Hepatocyte (in vitro differentiated cells): Measurements from ENCODE around the gene MYO5A. TPM values are rescaled to one million over a fixed set of nuclear protein-coding genes. Genes with fewer than 3 reads are reported as not detected.

Source experiments
- DNase-seq: peaks from one replicate; pipeline ENCODE4 v3.0.0-alpha.2; 2016; ENCODE audit warnings: low spot score
- H2AFZ ChIP-seq: fragments of 200-600 bp; sonication (generic); 2 replicates; pipeline ENCODE4 v1.6.0; 2016; ENCODE audit warnings: antibody characterized with exemption, mild to moderate bottlenecking
- H3K27ac ChIP-seq: fragments of 200-600 bp; sonication (generic); 2 replicates; pipeline ENCODE4 v1.5.1; 2016; ENCODE audit warnings: mild to moderate bottlenecking
- H3K27me3 ChIP-seq: fragments of 200-600 bp; sonication (generic); 2 replicates; pipeline ENCODE4 v1.6.1; 2016
- H3K36me3 ChIP-seq: fragments of 200-600 bp; sonication (generic); replicated peaks from 2 replicates; pipeline ENCODE4 v1.5.1; 2016; ENCODE audit warnings: low read depth; ENCODE audit not compliant: insufficient read depth
- H3K4me1 ChIP-seq: fragments of 200-600 bp; sonication (generic); 2 replicates; pipeline ENCODE4 v1.5.1; 2016; ENCODE audit warnings: mild to moderate bottlenecking, moderate library complexity; ENCODE audit not compliant: insufficient read depth
- H3K4me2 ChIP-seq: fragments of 200-600 bp; sonication (generic); 2 replicates; pipeline ENCODE4 v1.6.0; 2016
- H3K4me3 ChIP-seq: fragments of 200-600 bp; sonication (generic); 2 replicates; pipeline ENCODE4 v1.5.1; 2016; ENCODE audit warnings: mild to moderate bottlenecking
- H3K79me2 ChIP-seq: fragments of 200-600 bp; sonication (generic); 2 replicates; pipeline ENCODE4 v1.6.0; 2017; ENCODE audit warnings: mild to moderate bottlenecking
- H3K9me2 ChIP-seq: fragments of 200-600 bp; sonication (generic); replicated peaks from 2 replicates; pipeline ENCODE4 v1.6.0; 2017; ENCODE audit warnings: mild to moderate bottlenecking; ENCODE audit not compliant: insufficient read depth
- H3K9me3 ChIP-seq: fragments of 200-600 bp; sonication (generic); 2 replicates; pipeline ENCODE4 v1.5.1; 2016; ENCODE audit warnings: low read depth, mild to moderate bottlenecking
- H4K20me1 ChIP-seq: fragments of 200-600 bp; sonication (generic); 2 replicates; pipeline ENCODE4 v1.6.0; 2016; ENCODE audit warnings: mild to moderate bottlenecking; ENCODE audit not compliant: insufficient read depth, poor library complexity, severe bottlenecking
- CTCF ChIP-seq: fragments of 200-600 bp; sonication (generic); IDR thresholded peaks from 2 replicates; pipeline ENCODE4 v1.5.1; 2016; ENCODE audit warnings: antibody characterized with exemption, mild to moderate bottlenecking; ENCODE audit not compliant: poor library complexity
- EZH2 ChIP-seq: fragments of 200-600 bp; sonication (generic); IDR thresholded peaks from 2 replicates; pipeline ENCODE4 v1.6.1; 2016; ENCODE audit warnings: antibody characterized with exemption, mild to moderate bottlenecking, borderline replicate concordance
- EZH2phosphoT487 ChIP-seq: fragments of 200-600 bp; sonication (generic); IDR thresholded peaks from one replicate; pipeline ENCODE4 v1.6.1; 2018; ENCODE audit warnings: antibody characterized with exemption, mild to moderate bottlenecking, low read depth, moderate library complexity; ENCODE audit not compliant: unreplicated experiment, severe bottlenecking
- WGBS: methylation state at CpG from one replicate; pipeline ENCODE4 v1.1.6; 2016; ENCODE audit warnings: low lambda C conversion rate; ENCODE audit errors: missing lambda C conversion rate; 5-methylcytosine and 5-hydroxymethylcytosine counted together
- polyA plus RNA-seq: library from polyadenylated mRNA; unstranded; fragments of >200 nt; fragmentation: Nextera tagmentation; extraction: Ambion mirVana; gene quantifications from 2 replicates; pipeline ENCODE4 v1.2.1, GENCODE V29; 2016
- total RNA-seq: library from RNA; depleted of rRNA; stranded (reverse); fragments of >200 nt; gene quantifications from 2 replicates; pipeline ENCODE4 v1.2.3, GENCODE V29; 2014

MYO5A gene
- total and polyA plus RNA-seq, 2 experiments from 2014 or later, result 3.7 to 14.8 TPM

GRCh38 chr15:52422001-52422400 is 106.7 kb downstream of the MYO5A start:
- H3K27ac ChIP-seq, result no peak overlapping the region
- no peak overlapping the region for H3K4me2 ChIP-seq
- no peak overlapping the region for H2AFZ ChIP-seq
- H3K9me2 ChIP-seq, result no peaks in the 10 kb centered on the region
- no peaks in the 10 kb centered on the region for H3K27me3 ChIP-seq
- H3K36me3 ChIP-seq, result no peaks in the 10 kb centered on the region
- no peak overlapping the region for H3K4me3 ChIP-seq
- H3K4me1 ChIP-seq, result no peaks in the 10 kb centered on the region
- no peaks in the 10 kb centered on the region for H3K9me3 ChIP-seq
- no peaks in the 10 kb centered on the region for H4K20me1 ChIP-seq
- no peaks in the 10 kb centered on the region for H3K79me2 ChIP-seq
- no peak for DNase-seq
- TF ChIP-seq CTCF (no peak), EZH2phosphoT487 (no peak), EZH2 (no peak)

- Histone ChIP-seq H2AFZ (no peak overlapping the region), H3K27me3 (no peaks in the 10 kb centered on the region)
- WGBS, result 98% methylated on average over 3 of the region's 3 CpGs
Observed at GRCh38 chr15:52421029-52421428, 107.7 kb downstream of the MYO5A start.

GRCh38 chr15:52419494-52419893 is 109.2 kb downstream of the MYO5A start:
- H4K20me1 ChIP-seq, result no peaks in the 10 kb centered on the region

More at GRCh38 chr15:52421029-52421428, 107.7 kb downstream of the MYO5A start:
- DNase-seq, result no peak
- no peak for TF ChIP-seq EZH2
- TF ChIP-seq EZH2phosphoT487, result no peak
- TF ChIP-seq CTCF, result no peak
- Histone ChIP-seq H3K79me2 (no peaks in the 10 kb centered on the region), H3K36me3 (no peaks in the 10 kb centered on the region), H3K9me2 (no peaks in the 10 kb centered on the region), H4K20me1 (no peaks in the 10 kb centered on the region), H3K9me3 (no peaks in the 10 kb centered on the region), H3K4me1 (peaks cover 4% of the 10 kb centered on the region), H3K4me2 (no peak overlapping the region), H3K4me3 (no peak overlapping the region), H3K27ac (no peak overlapping the region)

More at GRCh38 chr15:52419494-52419893, 109.2 kb downstream of the MYO5A start:
- WGBS, result 83% methylated on average over 1 of the region's 1 CpG
- Histone ChIP-seq H3K27me3 (no peaks in the 10 kb centered on the region), H3K4me1 (peaks cover 4% of the 10 kb centered on the region), H3K4me2 (no peak overlapping the region), H3K4me3 (no peak overlapping the region), H3K27ac (no peak overlapping the region), H3K36me3 (no peaks in the 10 kb centered on the region), H3K9me2 (no peaks in the 10 kb centered on the region), H3K9me3 (no peaks in the 10 kb centered on the region), H2AFZ (no peak overlapping the region), H3K79me2 (no peaks in the 10 kb centered on the region)
- DNase-seq, result no peak
- no peak for TF ChIP-seq EZH2
- TF ChIP-seq EZH2phosphoT487, result no peak
- no peak for TF ChIP-seq CTCF
